GM18858 (cell line): ENCODE data around the gene DPAGT1.
"Not testable (repeated sequence)": the region's sequence is repeated elsewhere in the genome, so short reads cannot be mapped to it uniquely, and the experiment has no call there.

Experiments used
- ATAC-seq: cut with Tn5 transposase; IDR thresholded peaks from one replicate; pipeline ENCODE4 v1.9.1; 2021; ENCODE audit not compliant: unreplicated experiment

The DPAGT1 gene

DNA sequence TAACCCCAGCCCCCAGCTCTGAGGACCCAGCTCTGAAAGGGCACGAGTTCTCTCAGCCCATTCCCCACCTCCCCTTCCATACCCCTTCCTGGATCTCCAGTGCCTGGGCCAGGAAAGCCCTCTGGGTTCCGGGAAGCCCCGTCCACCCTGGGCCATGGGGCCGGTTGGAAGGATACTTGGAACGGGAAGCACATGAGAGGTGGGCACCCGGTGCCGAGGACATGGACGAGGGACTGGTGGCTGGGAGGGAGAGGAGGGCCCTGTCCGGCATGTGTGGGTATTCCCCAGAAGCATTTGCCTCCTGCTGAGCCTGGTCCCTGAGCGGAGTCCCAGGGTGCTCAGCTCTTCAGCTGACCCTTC, 14.6 kb upstream of the DPAGT1 start:
- ATAC-seq, result no peak

DNA sequence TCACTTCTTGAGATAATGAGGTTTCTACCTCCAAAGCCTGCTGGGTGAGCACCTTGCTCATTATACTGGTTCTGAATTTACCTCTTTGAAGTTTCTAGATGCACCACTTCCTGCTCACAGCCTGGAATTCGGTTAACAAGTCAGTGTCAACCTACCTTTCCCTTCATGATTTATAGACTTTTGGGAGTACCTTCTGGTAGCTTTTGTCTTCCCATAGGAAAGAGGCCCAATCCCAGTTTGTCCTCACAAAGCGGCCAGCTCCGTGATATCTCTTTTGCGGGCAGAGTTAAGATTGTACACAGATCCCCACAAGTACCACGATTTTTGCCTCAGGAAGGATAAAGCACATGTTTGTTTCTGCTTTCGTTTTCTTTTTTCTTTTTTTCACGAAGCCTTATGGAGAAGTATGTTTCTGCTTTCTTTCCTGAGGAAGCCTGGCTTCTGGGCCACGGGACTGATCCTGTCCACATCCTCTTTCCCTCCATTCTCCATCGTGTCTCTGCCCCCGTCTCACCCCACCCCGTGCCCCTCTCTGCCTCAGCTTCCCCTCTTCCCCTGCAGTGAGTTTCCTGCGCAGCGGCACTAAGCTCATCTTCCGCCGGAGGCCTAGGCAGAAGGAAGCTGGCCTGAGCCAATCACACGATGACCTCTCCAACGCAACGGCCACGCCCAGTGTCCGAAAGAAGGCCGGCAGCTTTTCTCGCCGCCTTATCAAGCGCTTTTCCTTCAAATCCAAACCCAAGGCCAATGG, 14.0 kb upstream of the DPAGT1 start:
- no peak for ATAC-seq

DNA sequence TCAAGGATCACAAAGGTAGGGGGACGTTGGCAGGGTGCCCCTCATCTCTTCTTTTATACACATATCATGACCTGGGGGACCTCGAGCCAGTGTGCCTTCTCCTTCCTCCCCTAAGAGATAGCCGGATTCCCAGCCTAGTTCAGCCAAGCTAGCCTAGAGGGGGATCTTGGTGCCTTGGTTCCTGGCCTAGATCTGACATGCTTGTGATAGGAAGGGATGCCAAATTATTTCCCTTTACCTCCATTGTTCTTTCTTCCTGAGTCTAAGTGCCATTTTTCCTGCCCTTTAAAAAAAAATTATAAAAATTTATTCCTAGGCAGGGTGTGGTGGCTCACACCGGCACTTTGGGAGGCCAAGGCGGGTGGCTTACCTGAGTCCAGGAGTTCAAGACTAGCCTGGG, 12.7 kb upstream of the DPAGT1 start:
- ATAC-seq, result no peak

DNA sequence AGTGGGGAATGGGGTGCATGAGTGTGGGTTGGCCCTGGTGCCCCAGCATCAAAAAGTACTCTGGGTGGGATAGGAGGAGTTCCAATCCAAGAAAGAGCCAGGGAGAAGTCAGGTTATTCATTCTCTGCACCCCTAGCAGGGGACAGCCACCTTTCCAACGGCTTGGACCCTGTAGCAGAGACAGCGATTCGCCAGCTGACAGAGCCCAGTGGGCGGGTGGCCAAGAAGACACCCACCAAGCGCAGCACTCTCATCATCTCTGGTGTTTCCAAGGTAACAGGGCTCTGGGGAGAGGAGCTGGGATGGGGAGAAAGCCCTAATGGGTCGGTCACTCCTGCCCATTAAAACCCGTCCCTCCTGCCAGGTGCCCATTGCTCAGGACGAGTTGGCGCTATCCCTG, 12.1 kb upstream of the DPAGT1 start:
- no peak for ATAC-seq

GRCh38 chr11:119112314-119113020, 10.8 kb upstream of the DPAGT1 start:
- no peak for ATAC-seq

- ATAC-seq, result no peak
Observed at GRCh38 chr11:119111361-119111925, 9.8 kb upstream of the DPAGT1 start.

GRCh38 chr11:119110439-119110838, 8.8 kb upstream of the DPAGT1 start:
- ATAC-seq, result no peak

GRCh38 chr11:119109843-119110242, 8.2 kb upstream of the DPAGT1 start:
- ATAC-seq, result no peak

GRCh38 chr11:119108857-119109221, 7.2 kb upstream of the DPAGT1 start:
- ATAC-seq, result no peak

DNA sequence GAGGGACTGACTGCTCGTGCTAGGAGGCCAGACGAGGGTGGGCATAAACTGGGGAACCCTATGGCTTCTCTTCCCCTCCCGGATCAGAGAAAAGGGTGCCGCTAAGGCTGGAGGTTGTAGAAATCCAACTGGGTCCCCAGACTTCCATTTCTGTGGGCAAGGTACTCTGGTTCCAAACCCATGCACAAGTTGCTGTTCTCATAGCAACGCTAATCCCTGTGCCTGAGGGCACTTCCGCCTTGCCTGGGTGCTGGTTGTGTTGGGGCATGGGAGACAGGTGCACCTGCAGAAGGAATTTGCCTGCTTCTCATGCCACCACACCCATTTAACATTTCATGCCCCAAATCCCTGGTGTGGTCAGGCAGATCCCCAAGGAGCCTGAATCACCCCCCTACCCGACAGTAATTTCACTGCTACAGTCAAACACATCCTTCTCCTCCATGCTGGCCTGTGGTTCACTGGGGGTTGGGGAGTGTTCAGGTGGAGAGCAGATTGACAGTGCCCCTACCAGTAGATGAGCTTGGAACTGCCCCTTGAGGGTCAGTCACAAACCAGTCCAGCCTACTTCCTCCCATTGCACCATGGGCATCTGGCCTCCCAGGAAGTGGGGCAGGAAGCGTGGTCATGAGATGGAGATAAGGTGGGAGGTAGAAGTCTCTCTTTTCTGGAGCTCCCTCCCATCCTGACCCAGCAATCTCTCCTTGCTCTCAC, 6.6 kb upstream of the DPAGT1 start:
- no peak for ATAC-seq

DNA sequence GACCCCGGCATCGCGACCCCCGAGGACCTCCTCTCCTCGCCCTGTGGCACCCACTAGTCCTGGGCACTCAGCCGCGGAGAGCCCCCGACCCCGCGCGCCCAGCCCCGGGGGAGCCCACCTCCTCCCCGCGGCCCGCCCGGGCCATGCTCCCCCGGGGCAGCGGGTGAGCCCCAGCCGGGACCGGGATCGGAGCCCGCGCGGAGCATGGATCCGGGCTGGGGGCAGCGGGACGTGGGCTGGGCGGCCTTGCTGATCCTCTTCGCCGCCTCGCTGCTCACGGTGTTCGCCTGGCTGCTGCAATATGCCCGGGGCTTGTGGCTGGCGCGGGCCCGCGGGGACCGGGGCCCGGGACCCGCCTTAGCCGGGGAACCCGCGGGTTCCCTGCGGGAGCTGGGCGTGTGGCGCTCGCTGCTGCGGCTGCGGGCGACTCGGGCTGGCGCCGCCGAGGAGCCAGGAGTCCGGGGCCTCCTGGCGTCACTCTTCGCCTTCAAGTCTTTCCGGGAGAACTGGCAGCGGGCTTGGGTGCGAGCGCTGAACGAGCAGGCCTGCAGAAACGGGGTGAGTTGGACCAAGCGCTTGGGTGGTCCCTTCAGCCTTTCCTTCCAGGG, 6.0 kb upstream of the DPAGT1 start:
- no peak for ATAC-seq

DNA sequence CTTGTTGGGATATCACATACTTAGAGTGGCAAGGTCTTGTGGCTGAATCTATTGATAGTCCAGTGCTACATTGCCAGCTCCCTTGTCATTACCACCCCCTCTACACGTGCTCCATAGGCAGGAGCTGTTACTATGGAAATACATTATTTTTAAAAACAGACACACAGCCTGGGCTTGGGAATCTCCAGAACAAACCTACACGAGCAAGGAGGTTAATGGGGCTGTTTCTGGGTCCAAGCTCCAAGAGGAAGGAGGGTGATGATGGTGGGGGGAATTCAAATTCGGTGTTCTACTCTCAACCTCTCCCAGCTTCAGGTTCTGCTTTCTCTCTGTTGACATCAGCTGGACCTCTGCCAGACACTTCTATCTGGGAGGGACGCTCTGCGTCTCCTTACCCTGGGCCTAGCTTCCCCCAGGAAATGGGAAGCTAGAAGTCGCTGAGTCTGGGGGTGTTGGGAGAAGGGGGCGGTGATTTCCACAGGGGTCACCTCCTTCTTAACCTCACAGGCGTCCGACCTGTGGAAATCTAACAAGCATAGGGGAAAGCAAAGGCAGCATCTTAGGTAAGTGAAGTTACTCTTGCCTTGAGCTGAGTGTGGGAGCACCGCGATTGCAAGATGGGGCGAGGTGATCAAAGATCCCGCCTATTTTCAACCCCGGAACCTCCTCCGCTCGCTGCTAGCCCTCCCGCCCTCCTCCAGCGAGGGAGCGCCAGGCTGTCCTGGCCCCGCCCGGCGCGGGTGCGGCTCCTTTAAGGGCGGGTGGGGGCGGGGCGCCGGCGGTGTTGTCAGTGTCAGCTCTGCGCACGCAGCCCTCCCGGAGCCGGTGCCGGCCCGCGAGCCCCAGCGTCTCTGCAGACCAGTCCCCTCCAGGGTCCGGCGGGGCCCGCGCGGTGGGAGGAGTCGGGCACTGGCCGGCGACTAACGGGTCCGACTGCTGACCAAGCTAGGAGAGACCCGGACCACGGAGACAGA, 5.2 kb upstream of the DPAGT1 start, which contains the start of gene C2CD2L:
Gene C2CD2L (plus strand): TSS at position 781 of the 974 bp plus-strand sequence. CDS start 398 bp downstream, outside the sequence.
- peak; percentile 59 for ATAC-seq

- no peak for ATAC-seq
Observed at GRCh38 chr11:119103793-119104192, 2.1 kb upstream of the DPAGT1 start.

DNA sequence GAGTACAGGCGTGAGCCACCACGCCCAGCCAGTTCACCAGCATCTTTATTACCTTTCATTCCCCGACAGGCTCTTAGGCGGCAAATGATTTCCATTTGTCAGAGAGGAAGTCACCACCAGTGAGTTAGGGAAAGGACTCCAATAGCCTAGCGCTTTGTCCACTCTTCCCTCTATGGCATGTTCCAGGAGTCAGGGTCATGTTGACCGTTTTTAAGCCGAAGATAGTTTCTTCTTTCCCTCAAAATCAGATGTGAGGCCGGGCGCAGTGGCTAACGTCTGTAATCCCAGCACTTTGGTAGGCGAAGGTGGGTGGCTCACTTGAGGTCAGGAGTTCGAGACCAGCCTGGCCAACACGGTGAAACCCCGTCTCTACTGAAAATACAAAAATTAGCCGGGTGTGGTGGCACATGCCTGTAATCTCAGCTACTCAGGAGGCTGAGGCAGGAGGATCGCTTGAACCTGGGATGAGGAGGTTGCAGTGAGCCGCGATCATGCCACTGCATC, 1.6 kb upstream of the DPAGT1 start:
- ATAC-seq, result not testable (repeated sequence)

DNA sequence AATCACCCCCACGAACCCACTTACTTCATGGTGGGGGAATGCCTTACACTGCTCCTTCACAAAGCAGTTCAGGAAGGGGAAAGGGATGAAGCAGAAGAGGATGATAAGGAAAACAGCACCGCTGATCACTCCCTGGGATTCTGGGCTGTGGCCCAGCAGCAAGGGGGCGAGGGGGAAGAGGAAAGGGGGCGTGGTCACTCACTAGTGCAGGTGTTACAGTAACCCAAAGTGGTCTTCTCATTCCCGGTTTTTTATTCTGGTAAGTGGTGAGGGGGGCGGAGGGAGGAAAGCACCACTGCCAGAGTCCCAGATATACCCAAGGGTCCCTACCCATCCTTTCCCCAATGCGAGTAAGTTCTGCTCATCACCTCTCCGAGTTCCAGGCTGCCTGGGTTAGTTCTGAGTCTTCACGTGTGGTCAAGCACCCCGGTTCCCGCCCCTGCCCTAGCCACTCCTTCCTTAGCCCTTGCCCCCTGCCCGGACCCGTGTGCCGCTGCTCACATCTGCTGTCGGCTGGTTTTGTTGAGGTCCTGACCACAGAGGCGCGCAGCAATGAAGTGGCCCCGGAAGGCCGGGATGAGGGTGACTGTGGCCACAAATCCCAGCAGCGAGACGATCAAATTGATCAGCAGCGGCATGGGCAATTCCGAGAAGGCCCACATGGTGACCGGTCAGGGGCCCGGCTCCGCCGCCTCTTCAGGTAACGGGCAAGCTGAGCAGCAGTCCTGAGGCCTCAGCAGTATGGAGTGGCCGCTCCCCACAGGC, 477 bp downstream of the DPAGT1 start:
- ATAC-seq, result peak; percentile 2

- no peak for ATAC-seq
Observed at GRCh38 chr11:119100246-119100970, 1.2 kb downstream of the DPAGT1 start.

DNA sequence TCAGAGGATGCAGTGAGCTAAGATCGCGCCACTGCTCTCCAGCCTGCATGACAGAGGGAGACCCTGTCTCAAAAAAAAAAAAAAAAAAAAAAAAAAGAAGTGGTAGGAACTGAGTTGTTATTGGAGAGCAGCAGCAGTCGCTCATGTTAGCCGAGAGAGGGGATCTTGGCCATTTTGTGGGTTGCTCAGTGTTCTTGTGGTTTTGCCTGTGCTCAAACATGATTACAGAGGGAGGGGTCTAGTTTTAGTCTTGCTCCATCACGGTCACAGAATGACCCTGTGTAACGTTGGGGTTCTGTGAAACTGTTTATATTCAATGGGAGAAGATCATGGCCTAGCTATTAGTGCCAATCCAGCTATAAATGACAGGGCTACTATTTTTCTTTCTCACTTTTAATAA, 1.9 kb downstream of the DPAGT1 start:
- no peak for ATAC-seq

- peak; percentile 70 for ATAC-seq
Observed at GRCh38 chr11:119095066-119095880, 6.4 kb downstream of the DPAGT1 start.
